GM18526 (cell line): Measurements from ENCODE around the gene NAA80.

Experiments
- POLR2A ChIP-seq: IDR thresholded peaks from 3 replicates; pipeline ENCODE4 v1.6.1; 2011; ENCODE audit not compliant: insufficient read length; ENCODE audit errors: extremely low read depth

NAA80 gene

GRCh38 chr3:50270422-50271224 lies 28.6 kb downstream of the NAA80 start:
- no peak for TF ChIP-seq POLR2A

- no peak for TF ChIP-seq POLR2A
Observed at GRCh38 chr3:50269977-50270413, 29.2 kb downstream of the NAA80 start.

- no peak for TF ChIP-seq POLR2A
Observed at GRCh38 chr3:50269460-50269859, 29.7 kb downstream of the NAA80 start.

- TF ChIP-seq POLR2A, result no peak
Observed at GRCh38 chr3:50268703-50269451, 30.3 kb downstream of the NAA80 start, which contains the start of gene SEMA3B. Gene SEMA3B (plus strand): TSS chr3:50269147. CDS start chr3:50269241, 94 bp downstream.

GRCh38 chr3:50268276-50268675 lies 30.9 kb downstream of the NAA80 start:
- no peak for TF ChIP-seq POLR2A

- no peak for TF ChIP-seq POLR2A
Observed at GRCh38 chr3:50267280-50267913, 31.8 kb downstream of the NAA80 start.

GRCh38 chr3:50266836-50267235 lies 32.4 kb downstream of the NAA80 start:
- no peak for TF ChIP-seq POLR2A

GRCh38 chr3:50266017-50266416 lies 33.2 kb downstream of the NAA80 start:
- no peak for TF ChIP-seq POLR2A

- no peak for TF ChIP-seq POLR2A
Observed at GRCh38 chr3:50265571-50265970, 33.6 kb downstream of the NAA80 start.

GRCh38 chr3:50264964-50265485 lies 34.2 kb downstream of the NAA80 start:
- no peak for TF ChIP-seq POLR2A

- no peak for TF ChIP-seq POLR2A
Observed at GRCh38 chr3:50264383-50264963, 34.7 kb downstream of the NAA80 start.

GRCh38 chr3:50263478-50264382 lies 35.5 kb downstream of the NAA80 start:
- no peak for TF ChIP-seq POLR2A

- no peak for TF ChIP-seq POLR2A
Observed at GRCh38 chr3:50262778-50263177, 36.4 kb downstream of the NAA80 start.

GRCh38 chr3:50261505-50261904 lies 37.7 kb downstream of the NAA80 start:
- TF ChIP-seq POLR2A, result no peak

GRCh38 chr3:50260942-50261441 lies 38.2 kb downstream of the NAA80 start:
- no peak for TF ChIP-seq POLR2A
